NCI-H1105 (cell line): ENCODE measurements around the gene GAD2.

Source experiments
- DNase-seq: peaks from one replicate; lab custom pipeline; 2025; lab: John Stamatoyannopoulos, UW

GAD2 gene

GRCh38 chr10:26216585-26217395 is at the start of gene GAD2:
GAD2 (plus strand) TSS chr10:26216774; CDS start chr10:26216810, 36 bp downstream.
- DNase-seq, result no peak

- no peak for DNase-seq
Observed at GRCh38 chr10:26169466-26169865, 47.1 kb upstream of the GAD2 start.

- DNase-seq, result no peak
Observed at GRCh38 chr10:26172131-26172530, 44.4 kb upstream of the GAD2 start.

- DNase-seq, result no peak
Observed at GRCh38 chr10:26173837-26174236, 42.7 kb upstream of the GAD2 start.

GRCh38 chr10:26177341-26177740 is 39.2 kb upstream of the GAD2 start:
- DNase-seq, result no peak

- DNase-seq, result no peak
Observed at GRCh38 chr10:26194275-26194674, 22.3 kb upstream of the GAD2 start.

- DNase-seq, result no peak
Observed at GRCh38 chr10:26197248-26197647, 19.3 kb upstream of the GAD2 start.

- no peak for DNase-seq
Observed at GRCh38 chr10:26198119-26198518, 18.5 kb upstream of the GAD2 start.

- no peak for DNase-seq
Observed at GRCh38 chr10:26199841-26200240, 16.7 kb upstream of the GAD2 start.

GRCh38 chr10:26205223-26205622 is 11.4 kb upstream of the GAD2 start:
- no peak for DNase-seq

- DNase-seq, result no peak
Observed at GRCh38 chr10:26211781-26212444, 4.7 kb upstream of the GAD2 start.

- no peak for DNase-seq
Observed at GRCh38 chr10:26212511-26212910, 4.1 kb upstream of the GAD2 start.

GRCh38 chr10:26213157-26213800 is 3.3 kb upstream of the GAD2 start:
- no peak for DNase-seq

GRCh38 chr10:26214004-26214403 is 2.6 kb upstream of the GAD2 start:
- DNase-seq, result peak; percentile 81

- no peak for DNase-seq
Observed at GRCh38 chr10:26214551-26215395, 1.8 kb upstream of the GAD2 start.

GRCh38 chr10:26215396-26215934 is 1.1 kb upstream of the GAD2 start:
- no peak for DNase-seq

GRCh38 chr10:26215935-26216584 is 514 bp upstream of the GAD2 start:
- DNase-seq, result no peak

- no peak for DNase-seq
Observed at GRCh38 chr10:26217396-26218086, 967 bp downstream of the GAD2 start.

- DNase-seq, result no peak
Observed at GRCh38 chr10:26219676-26220075, 3.1 kb downstream of the GAD2 start.

GRCh38 chr10:26220901-26221300 is 4.3 kb downstream of the GAD2 start:
- no peak for DNase-seq

- no peak for DNase-seq
Observed at GRCh38 chr10:26221541-26221940, 5.0 kb downstream of the GAD2 start.
